ENCODE measurements around the gene HNRNPM.
"Not testable (repeated sequence)": the region's sequence is repeated elsewhere in the genome, so short reads cannot be mapped to it uniquely, and the experiment has no call there.

HNRNPM gene

DNA sequence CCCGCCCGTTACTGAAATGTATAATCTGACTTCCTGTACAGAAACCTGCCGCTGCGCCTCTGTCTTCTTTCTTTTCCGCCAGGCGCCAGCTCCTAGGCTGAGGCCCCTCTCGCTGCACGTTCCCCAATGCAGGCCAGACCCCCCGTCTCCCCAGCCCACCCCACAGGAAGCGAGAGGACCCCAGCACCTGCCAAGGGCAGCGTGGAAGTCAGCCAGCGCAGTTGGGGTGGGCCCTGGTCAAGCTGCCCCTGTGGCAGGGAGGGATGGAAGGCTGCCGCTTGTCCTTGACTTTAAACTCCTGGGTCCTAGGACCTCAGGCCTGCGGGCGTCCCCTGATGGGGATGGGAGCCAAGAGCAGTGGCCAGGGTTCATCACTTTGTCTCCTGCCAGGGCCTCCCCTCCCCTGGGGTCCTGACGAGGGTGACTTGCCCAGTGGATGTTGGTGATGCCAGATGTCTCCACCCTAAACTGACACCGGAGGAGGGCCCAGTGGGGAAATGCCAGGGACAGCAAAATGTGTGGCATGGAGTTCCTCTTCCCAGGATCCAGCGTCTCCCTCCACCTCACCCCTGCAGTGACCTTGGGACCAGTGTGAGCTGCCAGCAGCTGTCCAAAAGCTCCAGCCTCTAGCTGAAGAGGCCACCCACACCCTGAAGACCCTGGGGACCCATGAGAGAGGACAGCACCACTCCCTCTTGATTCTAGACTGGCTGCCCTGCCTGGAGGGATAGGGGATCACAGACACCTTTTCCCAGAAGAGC, 40.2 kb upstream of the HNRNPM start:
- H3K9me3 Mint-ChIP-seq = no peaks in the 10 kb centered on the region
- no peak overlapping the region for H3K4me3 Mint-ChIP-seq
- TF ChIP-seq, protein P1, sequence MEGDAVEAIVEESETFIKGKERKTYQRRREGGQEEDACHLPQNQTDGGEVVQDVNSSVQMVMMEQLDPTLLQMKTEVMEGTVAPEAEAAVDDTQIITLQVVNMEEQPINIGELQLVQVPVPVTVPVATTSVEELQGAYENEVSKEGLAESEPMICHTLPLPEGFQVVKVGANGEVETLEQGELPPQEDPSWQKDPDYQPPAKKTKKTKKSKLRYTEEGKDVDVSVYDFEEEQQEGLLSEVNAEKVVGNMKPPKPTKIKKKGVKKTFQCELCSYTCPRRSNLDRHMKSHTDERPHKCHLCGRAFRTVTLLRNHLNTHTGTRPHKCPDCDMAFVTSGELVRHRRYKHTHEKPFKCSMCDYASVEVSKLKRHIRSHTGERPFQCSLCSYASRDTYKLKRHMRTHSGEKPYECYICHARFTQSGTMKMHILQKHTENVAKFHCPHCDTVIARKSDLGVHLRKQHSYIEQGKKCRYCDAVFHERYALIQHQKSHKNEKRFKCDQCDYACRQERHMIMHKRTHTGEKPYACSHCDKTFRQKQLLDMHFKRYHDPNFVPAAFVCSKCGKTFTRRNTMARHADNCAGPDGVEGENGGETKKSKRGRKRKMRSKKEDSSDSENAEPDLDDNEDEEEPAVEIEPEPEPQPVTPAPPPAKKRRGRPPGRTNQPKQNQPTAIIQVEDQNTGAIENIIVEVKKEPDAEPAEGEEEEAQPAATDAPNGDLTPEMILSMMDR (IDR thresholded peaks at IDR 0.05; ENCODE audit: unreplicated experiment in 3 of 3) = no peak
- no peaks in the 10 kb centered on the region for H3K4me1 Mint-ChIP-seq
- no peak overlapping the region for H3K27ac Mint-ChIP-seq
- no peaks in the 10 kb centered on the region for H3K27me3 Mint-ChIP-seq (ENCODE audit: low read depth)
- H3K36me3 Mint-ChIP-seq (ENCODE audit: low read depth) = peaks cover 37% of the 10 kb centered on the region

DNA sequence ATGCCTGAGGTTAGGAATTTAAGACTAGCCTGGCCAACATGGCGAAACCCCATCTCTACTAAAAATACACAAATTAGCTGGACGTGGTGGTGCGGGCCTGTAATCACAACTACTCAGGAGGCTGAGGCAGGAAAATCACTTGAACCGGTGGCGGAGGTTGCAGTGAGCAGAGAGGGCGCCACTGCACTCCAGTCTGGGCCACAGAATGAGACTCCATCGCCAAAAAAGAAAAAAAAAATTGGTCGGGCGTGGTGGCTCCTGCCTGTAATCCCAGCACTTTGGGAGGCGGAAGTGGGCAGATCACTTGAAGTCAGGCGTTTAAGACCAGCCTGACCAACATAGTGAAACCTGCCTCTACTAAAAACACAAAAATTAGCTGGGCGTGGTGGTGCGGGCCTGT, 34.1 kb upstream of the HNRNPM start:
- not testable (repeated sequence) for H3K36me3 Mint-ChIP-seq (ENCODE audit: low read depth); H3K9me3 Mint-ChIP-seq; H3K27ac Mint-ChIP-seq; H3K4me1 Mint-ChIP-seq; H3K4me3 Mint-ChIP-seq; H3K27me3 Mint-ChIP-seq (ENCODE audit: low read depth)

GRCh38 chr19:8412783-8413628, 31.8 kb upstream of the HNRNPM start, which contains the start of gene MARCHF2:
Gene MARCHF2, plus strand, starts transcription at chr19:8413305. Its CDS starts 8,536 bp downstream, at chr19:8421841.
- TF ChIP-seq, protein P1 (IDR thresholded peaks at IDR 0.05; ENCODE audit: unreplicated experiment in 3 of 3) = peak; percentile 57 to 72 (median 59)
- Mint-ChIP-seq H3K4me1 (peaks cover 8% of the 10 kb centered on the region), H3K27ac (peak within 1 kb of the TSS in 1 of 3 experiments; percentile 64), H3K36me3 (ENCODE audit: low read depth) (no peaks in the 10 kb centered on the region), H3K27me3 (ENCODE audit: low read depth) (no peaks in the 10 kb centered on the region), H3K9me3 (no peaks in the 10 kb centered on the region), H3K4me3 (peak within 1 kb of the TSS; percentile 67 to 84 (median 78))

- no peaks in the 10 kb centered on the region for H3K9me3 Mint-ChIP-seq
- TF ChIP-seq, protein P1 (IDR thresholded peaks at IDR 0.05; ENCODE audit: unreplicated experiment in 3 of 3) = no peak
Measured at GRCh38 chr19:8413629-8413995, 31.2 kb upstream of the HNRNPM start.

GRCh38 chr19:8416796-8417195, 28.0 kb upstream of the HNRNPM start:
- TF ChIP-seq, protein P1 (IDR thresholded peaks at IDR 0.05; ENCODE audit: unreplicated experiment in 3 of 3) = no peak
- Mint-ChIP-seq H3K36me3 (ENCODE audit: low read depth) (no peaks in the 10 kb centered on the region), H3K4me3 (peak overlapping the region in 1 of 3 experiments; percentile 39), H3K9me3 (no peaks in the 10 kb centered on the region), H3K27ac (peak overlapping the region in 1 of 3 experiments; percentile 23), H3K4me1 (peaks cover 13% of the 10 kb centered on the region), H3K27me3 (ENCODE audit: low read depth) (no peaks in the 10 kb centered on the region)

More at GRCh38 chr19:8413629-8413995, 31.2 kb upstream of the HNRNPM start:
- peak overlapping the region; percentile 67 to 84 (median 78) for H3K4me3 Mint-ChIP-seq
- H3K27me3 Mint-ChIP-seq (ENCODE audit: low read depth) = no peaks in the 10 kb centered on the region
- H3K36me3 Mint-ChIP-seq (ENCODE audit: low read depth) = no peaks in the 10 kb centered on the region
- peaks cover 13% of the 10 kb centered on the region for H3K4me1 Mint-ChIP-seq
- H3K27ac Mint-ChIP-seq = no peak overlapping the region

Data from nephron (organoid).